ENCODE measurements around the gene RIPPLY1.

GRCh38 chrX:106863697-106864096 is 39.4 kb downstream of the RIPPLY1 start:
- TF ChIP-seq, protein P1, sequence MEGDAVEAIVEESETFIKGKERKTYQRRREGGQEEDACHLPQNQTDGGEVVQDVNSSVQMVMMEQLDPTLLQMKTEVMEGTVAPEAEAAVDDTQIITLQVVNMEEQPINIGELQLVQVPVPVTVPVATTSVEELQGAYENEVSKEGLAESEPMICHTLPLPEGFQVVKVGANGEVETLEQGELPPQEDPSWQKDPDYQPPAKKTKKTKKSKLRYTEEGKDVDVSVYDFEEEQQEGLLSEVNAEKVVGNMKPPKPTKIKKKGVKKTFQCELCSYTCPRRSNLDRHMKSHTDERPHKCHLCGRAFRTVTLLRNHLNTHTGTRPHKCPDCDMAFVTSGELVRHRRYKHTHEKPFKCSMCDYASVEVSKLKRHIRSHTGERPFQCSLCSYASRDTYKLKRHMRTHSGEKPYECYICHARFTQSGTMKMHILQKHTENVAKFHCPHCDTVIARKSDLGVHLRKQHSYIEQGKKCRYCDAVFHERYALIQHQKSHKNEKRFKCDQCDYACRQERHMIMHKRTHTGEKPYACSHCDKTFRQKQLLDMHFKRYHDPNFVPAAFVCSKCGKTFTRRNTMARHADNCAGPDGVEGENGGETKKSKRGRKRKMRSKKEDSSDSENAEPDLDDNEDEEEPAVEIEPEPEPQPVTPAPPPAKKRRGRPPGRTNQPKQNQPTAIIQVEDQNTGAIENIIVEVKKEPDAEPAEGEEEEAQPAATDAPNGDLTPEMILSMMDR (IDR thresholded peaks at IDR 0.05; ENCODE audit: poor library complexity), result no peak
- TF ChIP-seq EZH2 (IDR thresholded peaks at IDR 0.05; ENCODE audit: borderline replicate concordance), result no peak

All from hepatocyte (in vitro differentiated cells).